Measurements from ENCODE around the gene HLA-DQB1. TPM values are rescaled to one million over a fixed set of nuclear protein-coding genes. Genes with fewer than 3 reads are reported as not detected.

HLA-DQB1 gene
- total and polyA plus RNA-seq, 2 of the 8 experiments (the other 6 are each of a cell fraction or from before 2014, with no cell fraction given) = 1.2 to 5.2 TPM

DNA sequence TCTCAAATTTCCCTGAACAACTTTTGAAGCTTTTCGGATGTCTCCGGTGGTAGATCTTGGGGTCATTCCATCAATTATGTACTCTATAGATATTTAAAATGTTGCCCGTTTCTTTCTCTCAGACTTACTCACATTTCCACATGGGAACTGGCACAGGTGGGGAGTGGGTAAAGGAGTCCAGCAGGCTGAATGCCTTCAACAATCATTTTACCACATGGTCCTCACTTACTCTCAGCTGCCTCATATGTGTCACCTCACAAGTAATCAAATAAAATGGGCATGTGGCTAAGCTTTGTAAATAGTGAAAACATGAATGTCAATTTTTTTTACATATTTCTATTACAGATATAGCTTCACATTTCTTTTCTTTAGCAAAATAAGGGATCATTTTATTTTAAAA is 28.6 kb downstream of the HLA-DQB1 start:
- Histone ChIP-seq H4K8ac (ENCODE audit: extremely low read depth, insufficient read depth, low read length) (no peak overlapping the region), H3K4me3 (ENCODE audit: extremely low read depth in 1 of 4, insufficient read depth in 2 of 4, low read depth in 3 of 4, low read length in 4 of 4) (no peak overlapping the region), H3K27ac (ENCODE audit: low read depth, low read length) (no peak overlapping the region), H2AFZ (ENCODE audit: low read length) (no peak overlapping the region), H3K18ac (ENCODE audit: extremely low read depth, low read length) (no peak overlapping the region), H3K4ac (replicated peaks; ENCODE audit: insufficient read length, low read depth, low read length) (no peak overlapping the region), H3K36me3 (ENCODE audit: control insufficient read depth in 2 of 4, insufficient read depth in 4 of 4, low read length in 3 of 4) (no peaks in the 10 kb centered on the region), H4K5ac (ENCODE audit: insufficient read length, low read depth, low read length) (no peak overlapping the region), H3K56ac (replicated peaks; ENCODE audit: insufficient read length, low read depth, low read length) (no peak overlapping the region), H3K9ac (replicated peaks in 1 of 4; ENCODE audit: extremely low read depth in 1 of 4, low read depth in 3 of 4, low read length in 3 of 4) (no peak overlapping the region), H3K4me2 (ENCODE audit: insufficient read depth in 1 of 2, low read depth in 2 of 2, low read length in 2 of 2) (no peak overlapping the region), H2AK5ac (ENCODE audit: low read depth, low read length) (no peak overlapping the region), H3K4me1 (replicated peaks in 1 of 4; ENCODE audit: control insufficient read depth in 3 of 4, insufficient read depth in 4 of 4, low read length in 3 of 4) (no peaks in the 10 kb centered on the region), H3K9me3 (ENCODE audit: insufficient read depth in 2 of 2, low read depth in 1 of 2, low read length in 1 of 2) (no peaks in the 10 kb centered on the region), H2BK20ac (ENCODE audit: low read length) (no peak overlapping the region), H3K79me1 (ENCODE audit: low read depth, low read length) (no peaks in the 10 kb centered on the region), H3K23me2 (ENCODE audit: low read depth, low read length) (no peaks in the 10 kb centered on the region), H3K79me2 (ENCODE audit: control insufficient read depth in 1 of 2, insufficient read depth in 2 of 2, low read length in 2 of 2) (no peaks in the 10 kb centered on the region), H2BK12ac (ENCODE audit: low read depth, low read length) (no peak overlapping the region), H2BK15ac (ENCODE audit: low read length) (no peak overlapping the region), H2BK5ac (ENCODE audit: low read depth, low read length) (no peak overlapping the region), H2BK120ac (replicated peaks; ENCODE audit: low read depth, low read length) (no peak overlapping the region), H3K23ac (ENCODE audit: insufficient read length) (no peak overlapping the region), H3K27me3 (replicated peaks in 1 of 4; ENCODE audit: control insufficient read depth in 3 of 4, extremely low read depth in 1 of 4, insufficient read depth in 3 of 4, low read length in 3 of 4) (no peaks in the 10 kb centered on the region), H4K91ac (replicated peaks; ENCODE audit: insufficient read length, low read length) (no peak overlapping the region), H4K20me1 (replicated peaks in 1 of 2; ENCODE audit: control insufficient read depth in 1 of 2, insufficient read depth in 2 of 2, low read length in 2 of 2) (no peaks in the 10 kb centered on the region), H3K14ac (ENCODE audit: insufficient read length) (no peak overlapping the region)
- ChIA-PET CTCF (ENCODE audit: partially characterized antibody) (no interaction called here), POLR2A (ENCODE audit: partially characterized antibody) (no interaction called here)
- FAIRE-seq = no peak
- no peak for DNase-seq (ENCODE audit: low read depth in 1 of 2, low spot score in 2 of 2)
- 61% methylated on average over 3 of the region's 3 CpGs; no CpG with 5 or more reads in 1 of the 2 experiments for WGBS, 2 experiments (ENCODE audit: extremely low coverage in 1 of 2, insufficient coverage in 1 of 2, insufficient read length in 1 of 2, insufficient replicate concordance in 2 of 2, low coverage in 1 of 2, low lambda C conversion rate in 2 of 2, missing lambda C conversion rate in 1 of 2)
- no peak for TF ChIP-seq GABPA (IDR thresholded peaks at IDR 0.05; ENCODE audit: borderline replicate concordance, insufficient read depth, low read length)
- no peak for TF ChIP-seq TAF1 (IDR thresholded peaks at IDR 0.05; ENCODE audit: low read depth, low read length)
- TF ChIP-seq RAD21 (IDR thresholded peaks at IDR 0.05 in 1 of 2, conservative IDR thresholded peaks at IDR 0.05 in 1 of 2; ENCODE audit: low read depth in 2 of 2, low read length in 2 of 2) = no peak
- TF ChIP-seq GTF2F1 (IDR thresholded peaks at IDR 0.05; ENCODE audit: borderline replicate concordance, low read depth, low read length) = no peak
- TF ChIP-seq EGR1 (IDR thresholded peaks at IDR 0.05; ENCODE audit: borderline replicate concordance, low read depth, low read length) = no peak
- TF ChIP-seq, protein P1, sequence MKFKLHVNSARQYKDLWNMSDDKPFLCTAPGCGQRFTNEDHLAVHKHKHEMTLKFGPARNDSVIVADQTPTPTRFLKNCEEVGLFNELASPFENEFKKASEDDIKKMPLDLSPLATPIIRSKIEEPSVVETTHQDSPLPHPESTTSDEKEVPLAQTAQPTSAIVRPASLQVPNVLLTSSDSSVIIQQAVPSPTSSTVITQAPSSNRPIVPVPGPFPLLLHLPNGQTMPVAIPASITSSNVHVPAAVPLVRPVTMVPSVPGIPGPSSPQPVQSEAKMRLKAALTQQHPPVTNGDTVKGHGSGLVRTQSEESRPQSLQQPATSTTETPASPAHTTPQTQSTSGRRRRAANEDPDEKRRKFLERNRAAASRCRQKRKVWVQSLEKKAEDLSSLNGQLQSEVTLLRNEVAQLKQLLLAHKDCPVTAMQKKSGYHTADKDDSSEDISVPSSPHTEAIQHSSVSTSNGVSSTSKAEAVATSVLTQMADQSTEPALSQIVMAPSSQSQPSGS (IDR thresholded peaks at IDR 0.05; ENCODE audit: low read length) = no peak
- no peak for TF ChIP-seq HDAC2 (IDR thresholded peaks at IDR 0.05; ENCODE audit: borderline replicate concordance in 1 of 2, low read depth in 2 of 2, low read length in 2 of 2)
- no peak for TF ChIP-seq POLR2A (IDR thresholded peaks at IDR 0.05; ENCODE audit: control extremely low read depth in 1 of 2, low read depth in 2 of 2, low read length in 2 of 2)
- TF ChIP-seq, protein P2, sequence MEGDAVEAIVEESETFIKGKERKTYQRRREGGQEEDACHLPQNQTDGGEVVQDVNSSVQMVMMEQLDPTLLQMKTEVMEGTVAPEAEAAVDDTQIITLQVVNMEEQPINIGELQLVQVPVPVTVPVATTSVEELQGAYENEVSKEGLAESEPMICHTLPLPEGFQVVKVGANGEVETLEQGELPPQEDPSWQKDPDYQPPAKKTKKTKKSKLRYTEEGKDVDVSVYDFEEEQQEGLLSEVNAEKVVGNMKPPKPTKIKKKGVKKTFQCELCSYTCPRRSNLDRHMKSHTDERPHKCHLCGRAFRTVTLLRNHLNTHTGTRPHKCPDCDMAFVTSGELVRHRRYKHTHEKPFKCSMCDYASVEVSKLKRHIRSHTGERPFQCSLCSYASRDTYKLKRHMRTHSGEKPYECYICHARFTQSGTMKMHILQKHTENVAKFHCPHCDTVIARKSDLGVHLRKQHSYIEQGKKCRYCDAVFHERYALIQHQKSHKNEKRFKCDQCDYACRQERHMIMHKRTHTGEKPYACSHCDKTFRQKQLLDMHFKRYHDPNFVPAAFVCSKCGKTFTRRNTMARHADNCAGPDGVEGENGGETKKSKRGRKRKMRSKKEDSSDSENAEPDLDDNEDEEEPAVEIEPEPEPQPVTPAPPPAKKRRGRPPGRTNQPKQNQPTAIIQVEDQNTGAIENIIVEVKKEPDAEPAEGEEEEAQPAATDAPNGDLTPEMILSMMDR (IDR thresholded peaks at IDR 0.05; ENCODE audit: control extremely low read depth in 1 of 3, insufficient read depth in 1 of 3, low read depth in 1 of 3, low read length in 3 of 3) = no peak
- no peak for TF ChIP-seq SP1 (IDR thresholded peaks at IDR 0.05; ENCODE audit: low read depth, low read length)

Data from H1 (cell line).